Activated CD8-positive, alpha-beta memory T cell treated with anti-CD3 and anti-CD28 coated beads, Interleukin-2, amount 50 U/mL, for 1 hour (primary cell): Measurements from ENCODE around the gene APLNR.

ENCODE experiments used
- DNase-seq: peaks from one replicate; pipeline ENCODE4 v3.0.0-alpha.2; 2020; ENCODE audit errors: extremely low read depth

APLNR gene

GRCh38 chr11:57217053-57217452 is 20.0 kb downstream of the APLNR start:
- no peak for DNase-seq

GRCh38 chr11:57216463-57216862 is 20.6 kb downstream of the APLNR start:
- DNase-seq, result no peak

- no peak for DNase-seq
Observed at GRCh38 chr11:57214494-57214893, 22.6 kb downstream of the APLNR start.

DNA sequence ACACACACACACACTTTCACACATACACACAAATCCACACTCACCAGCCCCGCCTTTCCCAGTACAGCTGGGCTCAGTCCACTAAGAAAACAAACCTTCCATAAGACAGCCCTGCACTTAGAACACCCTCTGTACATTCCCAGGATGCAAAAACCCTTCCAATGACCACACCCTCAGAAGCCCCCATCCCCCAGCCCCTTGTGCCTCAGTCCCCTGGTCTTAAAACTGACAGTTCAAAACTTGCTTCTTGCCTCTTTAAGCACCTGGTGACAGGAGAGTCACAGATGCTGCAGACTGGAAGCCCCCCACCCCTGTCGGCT is 23.0 kb downstream of the APLNR start:
- no peak for DNase-seq

- no peak for DNase-seq
Observed at GRCh38 chr11:57213342-57214097, 23.5 kb downstream of the APLNR start.

DNA sequence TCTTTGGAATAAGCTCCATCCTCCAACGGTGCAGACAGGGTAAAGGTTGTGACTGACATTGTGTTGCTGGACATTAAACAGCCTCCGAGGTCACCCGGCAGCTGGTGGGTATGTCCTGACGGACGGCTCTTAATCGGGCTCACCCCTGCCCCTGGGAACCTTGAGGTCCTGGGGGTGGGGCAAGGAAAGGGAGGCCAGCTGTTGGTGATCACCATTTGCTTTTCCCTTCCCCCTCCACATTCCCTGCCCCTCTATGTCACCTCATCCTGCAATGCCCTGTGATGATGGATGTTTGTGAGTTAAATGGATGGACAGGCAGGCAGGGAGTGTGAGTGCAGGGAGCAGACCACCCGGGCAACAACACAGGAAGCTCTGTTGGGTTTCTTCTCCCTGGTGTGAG is 26.3 kb downstream of the APLNR start:
- DNase-seq, result no peak

DNA sequence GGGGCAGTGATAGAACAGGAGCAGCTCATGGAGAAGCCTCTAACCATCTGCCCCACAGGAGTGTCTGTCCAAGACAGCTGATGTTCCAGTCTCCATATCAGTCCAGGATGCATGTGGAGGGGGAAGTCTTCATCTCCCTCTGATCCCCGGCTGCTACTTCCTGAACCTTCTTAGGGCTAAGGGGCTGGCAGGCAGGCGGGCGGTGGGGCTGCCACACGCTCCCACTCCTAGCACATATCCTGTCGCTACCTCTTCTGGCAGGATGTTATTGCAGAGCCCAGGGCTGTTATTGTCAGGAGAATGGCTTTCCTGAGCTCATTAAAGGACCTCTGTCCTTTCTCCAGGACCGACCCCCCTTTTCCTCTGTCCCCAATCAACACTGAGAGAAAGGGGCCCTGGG is 29.9 kb downstream of the APLNR start:
- no peak for DNase-seq

- no peak for DNase-seq
Observed at GRCh38 chr11:57205041-57205641, 31.9 kb downstream of the APLNR start.

- no peak for DNase-seq
Observed at GRCh38 chr11:57203882-57204480, 33.1 kb downstream of the APLNR start.

- no peak for DNase-seq
Observed at GRCh38 chr11:57203359-57203758, 33.7 kb downstream of the APLNR start.

DNA sequence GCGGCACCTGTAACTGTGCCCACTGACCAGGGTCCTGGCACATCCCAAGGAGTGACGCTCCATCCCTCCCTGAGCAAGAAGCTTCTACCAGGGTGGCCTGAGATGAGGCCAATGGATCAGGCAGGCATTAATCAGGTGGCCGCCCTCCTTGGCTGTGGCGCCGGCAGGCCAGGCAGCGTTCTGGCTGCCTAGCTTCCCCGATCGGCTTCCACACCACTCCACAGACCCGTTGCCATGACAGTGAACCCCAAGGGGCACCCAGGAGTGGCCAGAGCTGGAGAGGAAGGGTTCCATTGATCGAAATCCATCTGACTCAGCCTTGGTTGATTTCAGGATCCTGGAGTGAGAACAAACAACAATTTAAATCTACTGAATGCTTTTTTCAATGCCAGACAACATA is 34.8 kb downstream of the APLNR start:
- DNase-seq, result no peak

- DNase-seq, result no peak
Observed at GRCh38 chr11:57200917-57201316, 36.1 kb downstream of the APLNR start.

- no peak for DNase-seq
Observed at GRCh38 chr11:57199330-57199729, 37.7 kb downstream of the APLNR start.

- DNase-seq, result no peak
Observed at GRCh38 chr11:57197762-57198161, 39.3 kb downstream of the APLNR start.

DNA sequence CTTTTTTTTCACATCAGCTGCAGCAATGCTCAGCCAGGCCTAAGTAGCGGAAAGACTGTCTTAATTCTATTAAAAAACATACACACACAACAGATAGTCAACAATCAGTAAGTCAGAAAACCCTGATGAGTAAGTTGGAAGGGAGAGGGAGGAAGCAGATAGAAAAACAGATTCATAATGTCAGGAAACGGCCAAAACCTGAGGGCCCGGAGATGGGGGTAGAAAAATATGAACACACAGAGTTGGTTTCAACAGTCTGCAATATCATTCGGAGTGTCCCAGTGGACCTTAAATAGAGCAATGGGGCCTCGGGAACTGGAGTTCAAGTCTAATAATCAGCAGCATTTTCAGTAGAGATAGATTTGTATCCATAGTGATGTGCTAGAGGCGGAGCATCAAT is 40.5 kb downstream of the APLNR start:
- DNase-seq, result no peak

DNA sequence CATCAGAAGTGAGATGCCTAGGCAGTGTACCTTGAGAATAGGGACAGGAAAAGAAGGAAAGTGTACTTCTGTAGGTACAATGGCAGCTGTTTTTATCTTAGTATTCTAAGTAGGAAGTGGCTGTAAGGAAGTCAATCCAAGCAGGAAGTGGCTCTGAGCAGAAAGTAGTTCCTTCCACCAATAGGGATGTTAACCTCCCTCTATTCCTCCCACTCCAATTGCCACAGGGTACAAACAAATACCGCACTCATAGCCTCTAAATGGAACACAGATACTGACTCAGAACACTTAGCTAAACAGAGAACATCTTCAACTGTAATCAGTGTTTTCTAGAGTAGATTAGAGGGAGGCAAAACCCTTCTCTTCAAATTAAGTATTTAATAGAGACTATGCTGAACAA is 44.7 kb downstream of the APLNR start:
- no peak for DNase-seq

GRCh38 chr11:57191311-57192219 is 45.5 kb downstream of the APLNR start:
- DNase-seq, result no peak

GRCh38 chr11:57190548-57190947 is 46.5 kb downstream of the APLNR start:
- no peak for DNase-seq
